ENCODE data around the gene SEMA4D.

Gene SEMA4D

GRCh38 chr9:89541798-89542197 lies 43.9 kb upstream of the SEMA4D start:
- no peak overlapping the region for H3K4me3 ChIP-seq (replicated peaks; ENCODE audit: low read depth, low read length)
- no peak for DNase-seq (ENCODE audit: low read depth)
- TF ChIP-seq CTCF (IDR thresholded peaks at IDR 0.05; ENCODE audit: low read length, missing control alignments): no peak

GRCh38 chr9:89539374-89539773 lies 41.5 kb upstream of the SEMA4D start:
- no peak overlapping the region for H3K4me3 ChIP-seq (replicated peaks; ENCODE audit: low read depth, low read length)
- DNase-seq (ENCODE audit: low read depth): no peak
- TF ChIP-seq CTCF (IDR thresholded peaks at IDR 0.05; ENCODE audit: low read length, missing control alignments): no peak

GRCh38 chr9:89538871-89539270 lies 41.0 kb upstream of the SEMA4D start:
- DNase-seq (ENCODE audit: low read depth): no peak
- no peak overlapping the region for H3K4me3 ChIP-seq (replicated peaks; ENCODE audit: low read depth, low read length)
- TF ChIP-seq CTCF (IDR thresholded peaks at IDR 0.05; ENCODE audit: low read length, missing control alignments): no peak

DNA sequence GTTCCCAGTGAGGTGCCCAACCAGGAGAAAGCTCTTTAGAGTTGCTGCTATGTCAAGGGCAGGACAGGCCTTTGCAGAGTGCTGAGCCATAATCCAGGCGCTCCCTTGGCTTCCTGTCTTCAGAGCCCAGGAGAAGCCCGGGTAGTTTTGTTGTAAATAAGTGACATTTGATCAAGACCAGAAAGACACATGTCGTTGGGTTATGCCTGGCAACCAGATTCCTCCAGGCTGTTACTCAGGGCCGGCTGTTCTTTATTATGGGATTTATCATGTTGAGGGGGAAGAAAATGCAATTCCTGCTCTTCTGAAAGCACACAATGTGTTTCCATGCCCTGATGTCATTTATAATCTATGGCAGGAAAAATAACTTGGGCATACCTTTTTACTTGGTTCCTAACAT lies 39.3 kb upstream of the SEMA4D start:
- no peak for DNase-seq (ENCODE audit: low read depth)
- H3K4me3 ChIP-seq (replicated peaks; ENCODE audit: low read depth, low read length): no peak overlapping the region
- TF ChIP-seq CTCF (IDR thresholded peaks at IDR 0.05; ENCODE audit: low read length, missing control alignments): no peak

GRCh38 chr9:89536600-89536999 lies 38.7 kb upstream of the SEMA4D start:
- TF ChIP-seq CTCF (IDR thresholded peaks at IDR 0.05; ENCODE audit: low read length, missing control alignments): no peak
- no peak overlapping the region for H3K4me3 ChIP-seq (replicated peaks; ENCODE audit: low read depth, low read length)
- DNase-seq (ENCODE audit: low read depth): no peak

DNA sequence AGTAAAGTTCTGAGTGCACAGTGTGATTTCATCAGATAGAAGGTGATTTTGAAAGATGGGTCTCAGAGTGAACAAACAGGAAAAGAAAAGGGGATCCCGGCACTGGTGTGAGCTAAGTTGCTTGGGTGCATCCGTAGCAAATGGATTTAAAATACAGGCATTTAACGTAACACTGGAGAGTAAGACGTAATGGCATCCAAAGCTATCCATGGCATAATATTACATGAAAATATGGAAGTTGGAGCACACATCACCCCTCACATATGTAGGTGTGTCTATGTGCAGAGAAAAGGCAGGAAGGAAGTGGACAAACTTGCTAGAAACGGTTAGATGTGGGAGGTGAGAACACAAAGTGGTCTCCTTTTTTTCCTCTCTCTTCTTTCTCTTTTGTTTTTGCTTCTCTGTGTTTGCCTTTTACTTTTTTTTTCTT lies 38.2 kb upstream of the SEMA4D start:
- no peak overlapping the region for H3K4me3 ChIP-seq (replicated peaks; ENCODE audit: low read depth, low read length)
- no peak for DNase-seq (ENCODE audit: low read depth)
- TF ChIP-seq CTCF (IDR thresholded peaks at IDR 0.05; ENCODE audit: low read length, missing control alignments): no peak

DNA sequence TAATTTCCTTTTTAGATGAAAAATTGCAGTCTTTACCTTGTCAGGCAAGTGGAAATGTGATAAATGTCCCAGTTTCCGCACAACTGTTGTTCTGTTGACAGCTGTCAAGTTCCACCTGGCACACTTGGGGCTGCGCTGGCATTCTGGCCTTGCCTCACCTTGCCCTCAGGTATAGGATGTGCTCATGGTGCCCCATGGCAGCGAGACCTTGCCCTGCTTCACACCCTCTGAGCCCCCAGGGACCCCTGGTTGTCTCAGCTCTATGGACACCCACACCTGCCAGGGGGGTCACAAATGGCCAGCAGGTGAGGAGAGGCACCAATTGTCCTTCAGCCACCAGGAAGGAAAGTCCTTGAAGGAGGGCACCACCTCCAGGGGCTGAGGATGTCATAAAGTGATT lies 37.5 kb upstream of the SEMA4D start:
- no peak for TF ChIP-seq CTCF (IDR thresholded peaks at IDR 0.05; ENCODE audit: low read length, missing control alignments)

More for the DNA sequence above, 37.5 kb upstream of the SEMA4D start:
- DNase-seq (ENCODE audit: low read depth): no peak
- no peak overlapping the region for H3K4me3 ChIP-seq (replicated peaks; ENCODE audit: low read depth, low read length)

All from fibroblast of pulmonary artery (primary cell).